Heart left ventricle (tissue), 16 donors: ENCODE data around the gene HS1BP3. TPM values are rescaled to one million over a fixed set of nuclear protein-coding genes. Genes with fewer than 3 reads are reported as not detected.

Source experiments
- ATAC-seq, 4 donors: fragments of 200-7000 bp; cut with Tn5 transposase; one replicate each; pipeline ENCODE4 v1.9.1; 2020 to 2022; ENCODE audit warnings: moderate library complexity in 4 of 4, mild to moderate bottlenecking in 3 of 4, moderate number of reproducible peaks in 1 of 4
- DNase-seq, 5 donors: peaks; one replicate each; pipeline ENCODE4 v3.0.0-alpha.2; 2020
- H3K27ac ChIP-seq, 12 donors: fragments of 200-600 bp; sonication (generic) in 4 of 12; one replicate each; pipeline versions ENCODE4 v1.5.0 to v1.8.0; 2016 to 2022; ENCODE audit warnings: mild to moderate bottlenecking in 2 of 12
- H3K27me3 ChIP-seq, 9 donors: fragments of 200-600 bp; sonication (generic) in 2 of 9; one replicate each; pipeline versions ENCODE4 v1.5.1 to v1.8.0; 2016 to 2022; ENCODE audit warnings: mild to moderate bottlenecking in 3 of 9
- H3K36me3 ChIP-seq, 9 donors: fragments of 200-600 bp; sonication (generic) in 2 of 9; one replicate each; pipeline versions ENCODE4 v1.5.0 to v1.8.0; 2018 to 2022; ENCODE audit warnings: mild to moderate bottlenecking in 2 of 9
- H3K4me1 ChIP-seq, 12 donors: fragments of 200-600 bp; sonication (generic) in 4 of 12; one replicate each; pipeline versions ENCODE4 v1.5.0 to v1.8.0; 2016 to 2022; ENCODE audit warnings: mild to moderate bottlenecking in 3 of 12
- H3K4me3 ChIP-seq, 12 donors: fragments of 200-600 bp; sonication (generic) in 4 of 12; one replicate each; pipeline versions ENCODE4 v1.5.0 to v1.8.0; 2017 to 2022; ENCODE audit warnings: mild to moderate bottlenecking in 9 of 12, moderate library complexity in 4 of 12
- H3K9me3 ChIP-seq, 12 donors: fragments of 200-600 bp; sonication (generic) in 4 of 12; one replicate each; pipeline versions ENCODE4 v1.5.0 to v1.8.0; 2016 to 2022; ENCODE audit warnings: mild to moderate bottlenecking in 1 of 12
- POLR2A ChIP-seq, 2 donors: fragments of 450-650 bp; IDR thresholded peaks; one replicate each; pipeline ENCODE4 v1.6.1; 2017; ENCODE audit warnings: antibody characterized with exemption in 2 of 2, mild to moderate bottlenecking in 2 of 2, moderate library complexity in 2 of 2
- WGBS, 4 donors: extraction: QIAGEN DNeasy Blood & Tissue Kit in 2 of 4; methylation state at CpG; one replicate each; pipeline versions ENCODE4 v1.1.5 to v1.1.7; 2013 to 2018; 5-methylcytosine and 5-hydroxymethylcytosine counted together
- intact Hi-C, 10 donors: fragments of 100-400 bp; cut with DNase I; formaldehyde crosslinking; loops; one replicate each; pipeline versions ENCODE4 v1.11.1 to v1.14.2; 2022
- polyA plus RNA-seq, 2 donors: library from polyadenylated mRNA; stranded (reverse); fragments of 200-250 nt; gene quantifications; one replicate each; pipeline ENCODE4 v1.2.3, GENCODE V29; 2013
- total RNA-seq, 9 donors: library from RNA; depleted of rRNA in 2 of 9; stranded (reverse); fragments of >200 nt in 2 of 9; fragmentation: NEBNext Ultra II Directional in 3 of 9; extraction: Animal tissue kit (Norgen Biotek cat#: 25700) in 3 of 9; gene quantifications; one replicate each; pipeline versions ENCODE4 v1.1.0 to v1.2.4, GENCODE V29; 2016 to 2023
- TF ChIP-seq, protein P1 (sequence below), 12 donors: fragments of 200-600 bp; sonication (generic) in 4 of 12; IDR thresholded peaks; one replicate each; pipeline versions ENCODE4 v1.5.0 to v1.8.0; 2018 to 2022; ENCODE audit warnings: antibody characterized with exemption in 12 of 12, mild to moderate bottlenecking in 5 of 12
- donor health status: ischemic (EF 13 %, LVEDD 7.1; RV severe dilation, severe dysfunction).
- donor health status: healthy with polysubstance abuse.
- donor health status: DM: no; HTN: yes; CAD: no.
- donor health status: DM: no; HTN: no; CAD: no.
- donor health status: ischemic (EF 25% LVEDD 6.9; RV normal size, moderate dysfunction).
- donor health status: ischemic (EF 25% LVEDD 5.7; RV mildly dilated, moderate dysfunction).
- donor health status: healthy.
- donor health status: DM: yes; HTN: yes; CAD: no.
- donor health status: ischemic (EF 35%, LVEDD 5.7; RV mildly dilated, moderate dysfunction).
- donor health status: nonischemic (EF 11% LVEDD 7.7; RV severe dilation, severe dysfunction).
- donor health status: DM: yes; HTN: yes; CAD: no.
- donor health status: PGD.
- donor health status: ischemic (EF 29% LVEDD 5.4; RV normal size, mild dysfunction).
- donor health status: nonischemic (EF 23%, LVEDD 6.1; RV moderate dilation, normal function).

The HS1BP3 gene
- total and polyA plus RNA-seq, 11 donors = 12.7 to 23.7 (median 21.0) TPM

DNA sequence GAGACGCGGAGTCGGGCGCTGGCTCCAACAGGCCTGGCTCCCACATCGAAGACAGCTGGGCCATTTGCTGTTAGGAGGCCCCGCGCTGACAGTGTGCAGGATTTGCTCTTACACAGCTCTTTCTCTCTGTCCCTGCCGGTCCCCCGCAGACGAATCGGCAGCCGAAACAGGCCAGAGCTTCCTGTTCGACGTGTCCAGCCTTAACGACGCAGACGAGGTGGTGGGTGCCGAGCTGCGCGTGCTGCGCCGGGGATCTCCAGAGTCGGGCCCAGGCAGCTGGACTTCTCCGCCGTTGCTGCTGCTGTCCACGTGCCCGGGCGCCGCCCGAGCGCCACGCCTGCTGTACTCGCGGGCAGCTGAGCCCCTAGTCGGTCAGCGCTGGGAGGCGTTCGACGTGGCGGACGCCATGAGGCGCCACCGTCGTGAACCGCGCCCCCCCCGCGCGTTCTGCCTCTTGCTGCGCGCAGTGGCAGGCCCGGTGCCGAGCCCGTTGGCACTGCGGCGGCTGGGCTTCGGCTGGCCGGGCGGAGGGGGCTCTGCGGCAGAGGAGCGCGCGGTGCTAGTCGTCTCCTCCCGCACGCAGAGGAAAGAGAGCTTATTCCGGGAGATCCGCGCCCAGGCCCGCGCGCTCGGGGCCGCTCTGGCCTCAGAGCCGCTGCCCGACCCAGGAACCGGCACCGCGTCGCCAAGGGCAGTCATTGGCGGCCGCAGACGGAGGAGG lies 19.6 kb upstream of the HS1BP3 start:
- peak overlapping the region in 3 of 12 donors; percentile 5 to 12 (median 10) for H3K4me3 ChIP-seq
- 11 to 24% (median 18%) methylated on average over 30 to 83 of the region's 83 CpGs for WGBS, 4 donors

GRCh38 chr2:20669562-20670314 lies 18.8 kb upstream of the HS1BP3 start:
- Histone ChIP-seq H3K27me3 (peaks cover 27 to 90% (median 84%) of the 10 kb centered on the region in 9 donors), H3K36me3 (no peaks in the 10 kb centered on the region), H3K9me3 (no peaks in the 10 kb centered on the region), H3K4me3 (peak overlapping the region in 2 of 12 donors; percentile 8 to 15), H3K4me1 (peaks cover 0 to 50% (median 20%) of the 10 kb centered on the region in 12 donors), H3K27ac (no peak overlapping the region)
- no peak for TF ChIP-seq POLR2A (IDR thresholded peaks at IDR 0.05)
- TF ChIP-seq, protein P1, sequence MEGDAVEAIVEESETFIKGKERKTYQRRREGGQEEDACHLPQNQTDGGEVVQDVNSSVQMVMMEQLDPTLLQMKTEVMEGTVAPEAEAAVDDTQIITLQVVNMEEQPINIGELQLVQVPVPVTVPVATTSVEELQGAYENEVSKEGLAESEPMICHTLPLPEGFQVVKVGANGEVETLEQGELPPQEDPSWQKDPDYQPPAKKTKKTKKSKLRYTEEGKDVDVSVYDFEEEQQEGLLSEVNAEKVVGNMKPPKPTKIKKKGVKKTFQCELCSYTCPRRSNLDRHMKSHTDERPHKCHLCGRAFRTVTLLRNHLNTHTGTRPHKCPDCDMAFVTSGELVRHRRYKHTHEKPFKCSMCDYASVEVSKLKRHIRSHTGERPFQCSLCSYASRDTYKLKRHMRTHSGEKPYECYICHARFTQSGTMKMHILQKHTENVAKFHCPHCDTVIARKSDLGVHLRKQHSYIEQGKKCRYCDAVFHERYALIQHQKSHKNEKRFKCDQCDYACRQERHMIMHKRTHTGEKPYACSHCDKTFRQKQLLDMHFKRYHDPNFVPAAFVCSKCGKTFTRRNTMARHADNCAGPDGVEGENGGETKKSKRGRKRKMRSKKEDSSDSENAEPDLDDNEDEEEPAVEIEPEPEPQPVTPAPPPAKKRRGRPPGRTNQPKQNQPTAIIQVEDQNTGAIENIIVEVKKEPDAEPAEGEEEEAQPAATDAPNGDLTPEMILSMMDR (IDR thresholded peaks at IDR 0.05) = no peak
- ATAC-seq (no peak), DNase-seq (no peak)
- intact Hi-C loops = loop anchor here in 6 of 10 donors (5.0 to 10.0 kb wide), 4 partner anchors 85 to 448 kb away; partner anchors contain the start of gene LDAH (in 1 of the 6)
- 25 to 36% (median 33%) methylated on average over 27 to 45 of the region's 45 CpGs for WGBS, 4 donors

More for the DNA sequence above, 19.6 kb upstream of the HS1BP3 start:
- Histone ChIP-seq H3K4me1 (peaks cover 0 to 48% (median 23%) of the 10 kb centered on the region in 12 donors), H3K27me3 (peaks cover 27 to 83% (median 77%) of the 10 kb centered on the region in 9 donors), H3K9me3 (no peaks in the 10 kb centered on the region), H3K27ac (no peak overlapping the region), H3K36me3 (no peaks in the 10 kb centered on the region)
- TF ChIP-seq POLR2A (IDR thresholded peaks at IDR 0.05) = no peak
- TF ChIP-seq, protein P1 (IDR thresholded peaks at IDR 0.05) = no peak
- DNase-seq (no peak), ATAC-seq (no peak)
- intact Hi-C loops = no loop called here

GRCh38 chr2:20668871-20669475 lies 18.1 kb upstream of the HS1BP3 start:
- no peaks in the 10 kb centered on the region for H3K36me3 ChIP-seq
- intact Hi-C loops = loop anchor here in 6 of 10 donors (5.0 to 10.0 kb wide), 4 partner anchors 86 to 448 kb away; partner anchors contain the start of gene LDAH (in 1 of the 6)
- ATAC-seq (no peak), DNase-seq (no peak)
- 56 to 60% (median 58%) methylated on average over 8 of the region's 8 CpGs for WGBS, 4 donors
- no peak overlapping the region for H3K27ac ChIP-seq
- H3K4me3 ChIP-seq = peak overlapping the region in 2 of 12 donors; percentile 15 to 65
- H3K9me3 ChIP-seq = no peaks in the 10 kb centered on the region
- TF ChIP-seq, protein P1 (IDR thresholded peaks at IDR 0.05) = no peak
- TF ChIP-seq POLR2A (IDR thresholded peaks at IDR 0.05) = no peak
- H3K27me3 ChIP-seq = peaks cover 31 to 95% (median 89%) of the 10 kb centered on the region in 9 donors
- peaks cover 0 to 46% (median 15%) of the 10 kb centered on the region in 12 donors for H3K4me1 ChIP-seq
